Measurements from ENCODE around the gene INPP5E. TPM values are rescaled to one million over a fixed set of nuclear protein-coding genes. Genes with fewer than 3 reads are reported as not detected.
"Not testable (repeated sequence)": the region's sequence is repeated elsewhere in the genome, so short reads cannot be mapped to it uniquely, and the experiment has no call there.

The INPP5E gene
- total and polyA plus RNA-seq, 5 donors: 7.7 to 12.3 (median 8.9) TPM

GRCh38 chr9:136433849-136434579, 5.6 kb downstream of the INPP5E start:
- ATAC-seq: no peak
- no peak overlapping the region for H3K27ac ChIP-seq (ENCODE audit: low read length)
- intact Hi-C loops (cut with DNase I): no loop called here
- no peaks in the 10 kb centered on the region for H3K9me3 ChIP-seq (ENCODE audit: control insufficient read depth, low read length)
- no peak overlapping the region for H3K4me3 ChIP-seq (ENCODE audit: low read length)
- DNase-seq: peak in 1 of 3 donors; percentile 58
- no peaks in the 10 kb centered on the region for H3K27me3 ChIP-seq (ENCODE audit: control insufficient read depth, insufficient read depth)
- peaks cover 6% of the 10 kb centered on the region for H3K4me1 ChIP-seq (ENCODE audit: control insufficient read depth, insufficient read depth, low read length)
- WGBS: 89% methylated on average over 37 of the region's 37 CpGs

- WGBS: 94% methylated on average over 36 of the region's 36 CpGs
- no peaks in the 10 kb centered on the region for H3K27me3 ChIP-seq (ENCODE audit: control insufficient read depth, insufficient read depth)
- DNase-seq (no peak), ATAC-seq (no peak)
- H3K4me1 ChIP-seq (ENCODE audit: control insufficient read depth, insufficient read depth, low read length): peaks cover 6% of the 10 kb centered on the region
- H3K4me3 ChIP-seq (ENCODE audit: low read length): no peak overlapping the region
- H3K9me3 ChIP-seq (ENCODE audit: control insufficient read depth, low read length): no peaks in the 10 kb centered on the region
- H3K27ac ChIP-seq (ENCODE audit: low read length): no peak overlapping the region
- intact Hi-C loops (cut with DNase I): no loop called here
Measured at GRCh38 chr9:136433043-136433715, 6.5 kb downstream of the INPP5E start.

DNA sequence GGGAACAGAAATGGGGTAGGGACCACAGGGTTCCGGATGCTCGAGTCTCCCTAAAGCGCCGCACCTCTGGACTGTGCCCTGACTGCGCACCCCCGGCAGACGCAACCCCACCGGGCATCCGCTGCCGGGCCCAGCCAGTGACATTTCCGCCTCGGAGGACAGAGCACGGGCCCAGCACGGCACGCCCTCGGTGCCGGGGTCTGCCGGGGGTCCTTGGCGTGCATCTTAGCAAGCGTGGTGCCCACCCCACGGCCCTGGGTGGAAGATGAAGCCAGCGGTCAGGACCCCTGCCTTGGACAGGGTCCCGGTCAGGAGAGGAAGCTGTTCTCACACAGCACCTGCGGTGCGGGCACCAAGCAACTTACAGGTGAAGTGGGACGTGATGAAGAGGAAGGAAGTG, 7.1 kb downstream of the INPP5E start:
- 96% methylated on average over 26 of the region's 26 CpGs for WGBS
- H3K27ac ChIP-seq (ENCODE audit: low read length): no peak overlapping the region
- ATAC-seq (no peak), DNase-seq (no peak)
- H3K4me1 ChIP-seq (ENCODE audit: control insufficient read depth, insufficient read depth, low read length): peaks cover 4% of the 10 kb centered on the region
- intact Hi-C loops (cut with DNase I): no loop called here
- no peaks in the 10 kb centered on the region for H3K9me3 ChIP-seq (ENCODE audit: control insufficient read depth, low read length)
- H3K4me3 ChIP-seq (ENCODE audit: low read length): no peak overlapping the region
- H3K27me3 ChIP-seq (ENCODE audit: control insufficient read depth, insufficient read depth): no peaks in the 10 kb centered on the region

- DNase-seq (no peak), ATAC-seq (no peak)
- intact Hi-C loops (cut with DNase I): no loop called here
- no peaks in the 10 kb centered on the region for H3K9me3 ChIP-seq (ENCODE audit: control insufficient read depth, low read length)
- 93% methylated on average over 36 of the region's 36 CpGs for whole genome bisulfite sequencing
- H3K27me3 ChIP-seq (ENCODE audit: control insufficient read depth, insufficient read depth): no peaks in the 10 kb centered on the region
- no peak overlapping the region for H3K27ac ChIP-seq (ENCODE audit: low read length)
- H3K4me1 ChIP-seq (ENCODE audit: control insufficient read depth, insufficient read depth, low read length): no peaks in the 10 kb centered on the region
- H3K4me3 ChIP-seq (ENCODE audit: low read length): no peak overlapping the region
Measured at GRCh38 chr9:136431782-136432350, 7.8 kb downstream of the INPP5E start.

DNA sequence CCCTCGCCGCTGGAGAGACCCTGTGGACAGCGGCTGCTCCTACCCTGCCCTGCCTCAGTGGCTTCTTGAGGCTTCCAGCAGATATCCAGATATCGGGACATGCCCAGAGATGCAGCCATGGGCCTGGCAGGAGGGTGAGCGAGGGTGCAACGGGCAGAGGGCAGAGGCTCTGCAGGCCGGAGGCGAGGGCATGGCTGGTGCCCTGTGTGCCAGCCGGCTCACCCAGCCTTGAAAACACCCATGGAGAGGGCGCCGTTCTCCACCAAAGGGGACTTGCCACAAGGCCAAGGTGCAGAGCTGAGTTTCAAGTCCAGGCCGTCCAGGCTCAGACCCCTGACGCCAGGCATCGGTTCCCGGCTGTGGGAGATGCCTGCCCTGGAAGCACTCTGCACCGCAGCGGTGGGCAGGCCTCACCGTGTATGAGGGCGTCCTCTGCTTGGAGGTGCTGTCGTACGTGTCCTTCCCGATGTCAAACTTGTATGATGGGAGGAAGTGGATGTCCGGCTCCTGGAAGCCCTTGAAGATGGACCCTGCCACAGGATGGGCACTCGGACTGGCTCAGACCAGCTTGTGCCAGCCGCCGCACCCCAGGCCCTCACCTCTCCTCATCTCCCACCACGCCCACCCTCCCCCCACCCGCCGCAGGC, 8.9 kb downstream of the INPP5E start:
- DNase-seq: no peak
- Histone ChIP-seq H3K27me3 (ENCODE audit: control insufficient read depth, insufficient read depth) (no peaks in the 10 kb centered on the region), H3K27ac (ENCODE audit: low read length) (no peak overlapping the region), H3K4me3 (ENCODE audit: low read length) (no peak overlapping the region), H3K9me3 (ENCODE audit: control insufficient read depth, low read length) (no peaks in the 10 kb centered on the region), H3K4me1 (ENCODE audit: control insufficient read depth, insufficient read depth, low read length) (no peaks in the 10 kb centered on the region)
- WGBS: 93% methylated on average over 29 of the region's 29 CpGs
- ATAC-seq: no peak
- intact Hi-C loops (cut with DNase I): no loop called here

GRCh38 chr9:136429683-136430491, 9.8 kb downstream of the INPP5E start:
- DNase-seq (no peak), ATAC-seq (peak; percentile 9 to 17)
- intact Hi-C loops (cut with DNase I): no loop called here
- H3K4me3 ChIP-seq (ENCODE audit: low read length): no peak overlapping the region
- no peaks in the 10 kb centered on the region for H3K27me3 ChIP-seq (ENCODE audit: control insufficient read depth, insufficient read depth)
- H3K4me1 ChIP-seq (ENCODE audit: control insufficient read depth, insufficient read depth, low read length): no peaks in the 10 kb centered on the region
- H3K27ac ChIP-seq (ENCODE audit: low read length): no peak overlapping the region
- no peaks in the 10 kb centered on the region for H3K9me3 ChIP-seq (ENCODE audit: control insufficient read depth, low read length)
- 75% methylated on average over 32 of the region's 32 CpGs for WGBS

DNA sequence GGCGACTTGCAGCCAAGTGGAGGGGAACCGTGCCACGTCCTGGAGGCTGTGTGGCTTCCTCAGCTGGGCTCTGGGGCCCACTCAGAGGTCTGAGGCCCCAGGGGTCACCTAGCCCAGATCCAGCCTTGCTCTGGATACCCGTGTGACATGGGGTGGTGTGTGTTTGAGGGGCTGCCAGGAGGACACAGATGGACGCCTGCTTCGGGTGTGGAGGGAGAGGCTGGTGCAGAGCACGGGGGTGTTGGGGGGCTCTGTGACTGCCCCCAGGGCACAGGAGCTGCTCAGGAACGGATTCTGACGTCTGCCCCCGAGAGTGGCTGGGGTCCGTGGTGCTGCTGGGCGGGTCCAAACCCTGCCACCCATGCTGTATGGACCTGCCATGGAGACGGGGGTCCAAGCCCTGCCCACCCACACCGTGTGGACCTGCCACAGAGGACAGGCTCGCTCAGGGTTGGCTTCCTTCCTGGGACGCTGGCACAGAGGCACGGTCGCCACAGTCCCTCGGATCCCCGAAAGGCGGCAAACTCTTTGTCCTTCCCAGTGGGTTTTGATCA, 10.5 kb downstream of the INPP5E start:
- H3K4me1 ChIP-seq (ENCODE audit: control insufficient read depth, insufficient read depth, low read length): no peaks in the 10 kb centered on the region
- WGBS: 89% methylated on average over 21 of the region's 21 CpGs
- no peaks in the 10 kb centered on the region for H3K27me3 ChIP-seq (ENCODE audit: control insufficient read depth, insufficient read depth)
- H3K9me3 ChIP-seq (ENCODE audit: control insufficient read depth, low read length): no peaks in the 10 kb centered on the region
- H3K4me3 ChIP-seq (ENCODE audit: low read length): no peak overlapping the region
- no peak overlapping the region for H3K27ac ChIP-seq (ENCODE audit: low read length)
- DNase-seq (no peak), ATAC-seq (peak; percentile 7 to 21)
- intact Hi-C loops (cut with DNase I): no loop called here

DNA sequence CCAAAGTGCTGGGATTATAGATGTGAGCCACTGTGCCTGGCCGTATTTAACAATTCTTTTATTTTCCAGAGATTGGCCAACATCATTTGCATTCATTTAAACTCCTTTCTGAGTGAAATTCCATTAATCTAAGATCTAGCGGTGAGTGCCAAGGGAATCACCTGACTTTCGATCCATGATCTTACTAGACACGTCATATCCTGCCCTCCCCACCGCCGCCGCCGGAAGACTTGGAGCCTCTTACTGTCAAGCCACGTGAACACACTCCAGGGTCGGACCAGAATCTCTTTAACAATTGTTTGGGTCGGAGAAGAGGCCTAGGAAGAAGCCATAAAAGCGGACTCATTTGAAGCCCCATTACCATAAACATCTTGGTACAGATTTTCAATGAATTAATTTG, 12.9 kb downstream of the INPP5E start:
- intact Hi-C loops (cut with DNase I): no loop called here
- Histone ChIP-seq H3K27ac (ENCODE audit: low read length) (no peak overlapping the region), H3K4me1 (ENCODE audit: control insufficient read depth, insufficient read depth, low read length) (no peaks in the 10 kb centered on the region), H3K9me3 (ENCODE audit: control insufficient read depth, low read length) (no peaks in the 10 kb centered on the region), H3K4me3 (ENCODE audit: low read length) (no peak overlapping the region), H3K27me3 (ENCODE audit: control insufficient read depth, insufficient read depth) (no peaks in the 10 kb centered on the region)
- 79% methylated on average over 12 of the region's 12 CpGs for WGBS
- DNase-seq: no peak
- no peak for ATAC-seq

- 83% methylated on average over 7 of the region's 7 CpGs for WGBS
- H3K27me3 ChIP-seq (ENCODE audit: control insufficient read depth, insufficient read depth): not testable (repeated sequence)
Measured at GRCh38 chr9:136425367-136425766, 14.3 kb downstream of the INPP5E start.

DNA sequence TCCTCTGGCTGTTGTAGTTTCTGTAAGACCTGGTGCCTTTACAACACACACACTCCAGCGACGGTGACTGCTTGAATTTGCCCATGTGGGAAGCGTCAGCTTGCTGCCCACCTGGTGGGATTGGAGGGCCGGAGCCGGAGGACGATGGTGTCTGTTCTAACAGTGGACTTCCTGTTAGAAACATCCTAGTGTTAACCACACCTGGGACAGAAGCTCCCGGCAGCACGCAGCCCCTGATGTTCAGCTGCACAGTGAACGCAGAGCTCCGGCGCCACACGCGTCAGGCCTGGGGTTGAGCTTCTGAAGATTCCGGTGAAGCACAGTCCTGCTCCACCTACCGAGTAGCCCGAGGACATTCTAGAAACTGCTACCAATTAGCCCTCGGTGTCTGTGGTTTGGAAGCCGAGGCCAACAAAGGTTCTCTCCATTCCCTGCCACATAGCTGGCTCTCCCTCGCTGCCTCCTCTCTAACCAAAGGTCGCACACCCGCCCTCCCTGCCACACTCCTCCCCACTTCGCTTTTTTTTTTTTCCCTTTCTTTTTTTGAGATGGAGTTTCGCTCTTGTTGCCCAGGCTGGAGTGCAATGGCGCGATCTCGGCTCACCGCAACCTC, 14.8 kb downstream of the INPP5E start:
- H3K9me3 ChIP-seq (ENCODE audit: control insufficient read depth, low read length): no peaks in the 10 kb centered on the region
- no peak overlapping the region for H3K27ac ChIP-seq (ENCODE audit: low read length)
- no peaks in the 10 kb centered on the region for H3K4me1 ChIP-seq (ENCODE audit: control insufficient read depth, insufficient read depth, low read length)
- no peaks in the 10 kb centered on the region for H3K27me3 ChIP-seq (ENCODE audit: control insufficient read depth, insufficient read depth)
- 86% methylated on average over 27 of the region's 27 CpGs for WGBS
- DNase-seq: no peak
- intact Hi-C loops (cut with DNase I): no loop called here
- no peak overlapping the region for H3K4me3 ChIP-seq (ENCODE audit: low read length)
- ATAC-seq: no peak

More at GRCh38 chr9:136425367-136425766, 14.3 kb downstream of the INPP5E start:
- ATAC-seq; H3K4me3 ChIP-seq (ENCODE audit: low read length); H3K9me3 ChIP-seq (ENCODE audit: control insufficient read depth, low read length); intact Hi-C loops (cut with DNase I); H3K27ac ChIP-seq (ENCODE audit: low read length); H3K4me1 ChIP-seq (ENCODE audit: control insufficient read depth, insufficient read depth, low read length); DNase-seq: not testable (repeated sequence)

Measured in right cardiac atrium (tissue), 5 donors.